Measurements from ENCODE around the gene F10. TPM values are rescaled to one million over a fixed set of nuclear protein-coding genes. Genes with fewer than 3 reads are reported as not detected.

F10 gene
- polyA plus RNA-seq, 1 donor from 2014 or later = not detected

GRCh38 chr13:113155982-113156655 lies 33.5 kb downstream of the F10 start:
- no peaks in the 10 kb centered on the region for H3K79me2 ChIP-seq (replicated peaks; ENCODE audit: insufficient read depth, low read length)
- H3K27me3 ChIP-seq (ENCODE audit: insufficient read depth, low read depth, low read length) = peaks cover 16% of the 10 kb centered on the region
- TF ChIP-seq, protein P1, sequence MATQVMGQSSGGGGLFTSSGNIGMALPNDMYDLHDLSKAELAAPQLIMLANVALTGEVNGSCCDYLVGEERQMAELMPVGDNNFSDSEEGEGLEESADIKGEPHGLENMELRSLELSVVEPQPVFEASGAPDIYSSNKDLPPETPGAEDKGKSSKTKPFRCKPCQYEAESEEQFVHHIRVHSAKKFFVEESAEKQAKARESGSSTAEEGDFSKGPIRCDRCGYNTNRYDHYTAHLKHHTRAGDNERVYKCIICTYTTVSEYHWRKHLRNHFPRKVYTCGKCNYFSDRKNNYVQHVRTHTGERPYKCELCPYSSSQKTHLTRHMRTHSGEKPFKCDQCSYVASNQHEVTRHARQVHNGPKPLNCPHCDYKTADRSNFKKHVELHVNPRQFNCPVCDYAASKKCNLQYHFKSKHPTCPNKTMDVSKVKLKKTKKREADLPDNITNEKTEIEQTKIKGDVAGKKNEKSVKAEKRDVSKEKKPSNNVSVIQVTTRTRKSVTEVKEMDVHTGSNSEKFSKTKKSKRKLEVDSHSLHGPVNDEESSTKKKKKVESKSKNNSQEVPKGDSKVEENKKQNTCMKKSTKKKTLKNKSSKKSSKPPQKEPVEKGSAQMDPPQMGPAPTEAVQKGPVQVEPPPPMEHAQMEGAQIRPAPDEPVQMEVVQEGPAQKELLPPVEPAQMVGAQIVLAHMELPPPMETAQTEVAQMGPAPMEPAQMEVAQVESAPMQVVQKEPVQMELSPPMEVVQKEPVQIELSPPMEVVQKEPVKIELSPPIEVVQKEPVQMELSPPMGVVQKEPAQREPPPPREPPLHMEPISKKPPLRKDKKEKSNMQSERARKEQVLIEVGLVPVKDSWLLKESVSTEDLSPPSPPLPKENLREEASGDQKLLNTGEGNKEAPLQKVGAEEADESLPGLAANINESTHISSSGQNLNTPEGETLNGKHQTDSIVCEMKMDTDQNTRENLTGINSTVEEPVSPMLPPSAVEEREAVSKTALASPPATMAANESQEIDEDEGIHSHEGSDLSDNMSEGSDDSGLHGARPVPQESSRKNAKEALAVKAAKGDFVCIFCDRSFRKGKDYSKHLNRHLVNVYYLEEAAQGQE (IDR thresholded peaks at IDR 0.05; ENCODE audit: borderline replicate concordance) = no peak
- no peak for TF ChIP-seq SMC3 (conservative IDR thresholded peaks at IDR 0.05; ENCODE audit: poor library complexity)
- no peak for TF ChIP-seq TAF1 (IDR thresholded peaks at IDR 0.05; ENCODE audit: low read depth)
- no peak for TF ChIP-seq POLR2AphosphoS5 (IDR thresholded peaks at IDR 0.05)
- no peak for TF ChIP-seq EZH2 (IDR thresholded peaks at IDR 0.05; ENCODE audit: borderline replicate concordance, insufficient read depth, low read length, poor library complexity, severe bottlenecking)
- TF ChIP-seq RAD21 (conservative IDR thresholded peaks at IDR 0.05) = no peak
- no peak for TF ChIP-seq MXI1 (conservative IDR thresholded peaks at IDR 0.05; ENCODE audit: poor library complexity, severe bottlenecking)
- TF ChIP-seq CTCF (IDR thresholded peaks at IDR 0.05; ENCODE audit: poor library complexity, severe bottlenecking) = no peak
- TF ChIP-seq EP300 (conservative IDR thresholded peaks at IDR 0.05; ENCODE audit: poor library complexity, severe bottlenecking) = no peak
- no peaks in the 10 kb centered on the region for H3F3A ChIP-seq (ENCODE audit: insufficient read depth, low read length, poor library complexity, severe bottlenecking)
- H2AFZ ChIP-seq (ENCODE audit: low read depth, low read length) = no peak overlapping the region
- no peak overlapping the region for H3K4me2 ChIP-seq (ENCODE audit: low read length)
- no peaks in the 10 kb centered on the region for H3K9me2 ChIP-seq (ENCODE audit: insufficient read depth, low read length)
- H3K9me3 ChIP-seq (ENCODE audit: low read length) = no peaks in the 10 kb centered on the region
- H3K4me3 ChIP-seq (ENCODE audit: low read length) = no peak overlapping the region
- H3K9ac ChIP-seq (ENCODE audit: low read length) = no peak overlapping the region
- no peaks in the 10 kb centered on the region for H3K36me3 ChIP-seq (ENCODE audit: insufficient read depth, low read length)
- no peak overlapping the region for H3K27ac ChIP-seq (ENCODE audit: low read length)
- no peaks in the 10 kb centered on the region for H4K20me1 ChIP-seq (ENCODE audit: insufficient read depth)

- H3K9me2 ChIP-seq (ENCODE audit: insufficient read depth, low read length) = no peaks in the 10 kb centered on the region
- H3F3A ChIP-seq (ENCODE audit: insufficient read depth, low read length, poor library complexity, severe bottlenecking) = no peaks in the 10 kb centered on the region
- H3K4me2 ChIP-seq (ENCODE audit: low read length) = no peak overlapping the region
- no peak overlapping the region for H3K4me3 ChIP-seq (ENCODE audit: low read length)
- no peaks in the 10 kb centered on the region for H3K79me2 ChIP-seq (replicated peaks; ENCODE audit: insufficient read depth, low read length)
- TF ChIP-seq POLR2AphosphoS5 (IDR thresholded peaks at IDR 0.05) = no peak
- TF ChIP-seq CTCF (IDR thresholded peaks at IDR 0.05; ENCODE audit: poor library complexity, severe bottlenecking) = no peak
- no peak for TF ChIP-seq RAD21 (conservative IDR thresholded peaks at IDR 0.05)
- no peak for TF ChIP-seq TAF1 (IDR thresholded peaks at IDR 0.05; ENCODE audit: low read depth)
- TF ChIP-seq EZH2 (IDR thresholded peaks at IDR 0.05; ENCODE audit: borderline replicate concordance, insufficient read depth, low read length, poor library complexity, severe bottlenecking) = no peak
- TF ChIP-seq EP300 (conservative IDR thresholded peaks at IDR 0.05; ENCODE audit: poor library complexity, severe bottlenecking) = no peak
- no peak for TF ChIP-seq MXI1 (conservative IDR thresholded peaks at IDR 0.05; ENCODE audit: poor library complexity, severe bottlenecking)
- TF ChIP-seq SMC3 (conservative IDR thresholded peaks at IDR 0.05; ENCODE audit: poor library complexity) = no peak
- TF ChIP-seq, protein P1 (IDR thresholded peaks at IDR 0.05; ENCODE audit: borderline replicate concordance) = no peak
- H3K9me3 ChIP-seq (ENCODE audit: low read length) = no peaks in the 10 kb centered on the region
- H2AFZ ChIP-seq (ENCODE audit: low read depth, low read length) = no peak overlapping the region
- no peaks in the 10 kb centered on the region for H4K20me1 ChIP-seq (ENCODE audit: insufficient read depth)
- no peak overlapping the region for H3K9ac ChIP-seq (ENCODE audit: low read length)
- H3K27me3 ChIP-seq (ENCODE audit: insufficient read depth, low read depth, low read length) = peaks cover 12% of the 10 kb centered on the region
- H3K27ac ChIP-seq (ENCODE audit: low read length) = no peak overlapping the region
- no peaks in the 10 kb centered on the region for H3K36me3 ChIP-seq (ENCODE audit: insufficient read depth, low read length)
These were observed 34.8 kb downstream of the F10 start for GRCh38 chr13:113157206-113157928.

All from neural cell (in vitro differentiated cells).